Omental fat pad (tissue), 4 donors: Measurements from ENCODE around the gene MSX2. TPM values are rescaled to one million over a fixed set of nuclear protein-coding genes. Genes with fewer than 3 reads are reported as not detected.

Source experiments
- ATAC-seq: fragments of 150-250 bp; one replicate; pipeline ENCODE4 v1.9.1; 2016; ENCODE audit warnings: mild to moderate bottlenecking, moderate library complexity; ENCODE audit not compliant: low FRiP score
- DNase-seq: peaks from one replicate; pipeline ENCODE4 v3.0.0-alpha.2; 2019; ENCODE audit warnings: low spot score
- total RNA-seq, 4 donors: library from RNA; depleted of rRNA; stranded (reverse); fragments of >200 nt; gene quantifications; one replicate each; pipeline ENCODE4 v1.1.0, GENCODE V29; 2016
- TF ChIP-seq, protein P1 (sequence below), 3 donors: fragments of 450-650 bp; IDR thresholded peaks; one replicate each; pipeline ENCODE4 v1.5.1; 2016 to 2017; ENCODE audit warnings: antibody characterized with exemption in 3 of 3, mild to moderate bottlenecking in 3 of 3, moderate library complexity in 2 of 3

The MSX2 gene
- total RNA-seq, 4 donors from 2014 or later, result 0.75 to 1.4 (median 1.2) TPM; not detected in 1

DNA sequence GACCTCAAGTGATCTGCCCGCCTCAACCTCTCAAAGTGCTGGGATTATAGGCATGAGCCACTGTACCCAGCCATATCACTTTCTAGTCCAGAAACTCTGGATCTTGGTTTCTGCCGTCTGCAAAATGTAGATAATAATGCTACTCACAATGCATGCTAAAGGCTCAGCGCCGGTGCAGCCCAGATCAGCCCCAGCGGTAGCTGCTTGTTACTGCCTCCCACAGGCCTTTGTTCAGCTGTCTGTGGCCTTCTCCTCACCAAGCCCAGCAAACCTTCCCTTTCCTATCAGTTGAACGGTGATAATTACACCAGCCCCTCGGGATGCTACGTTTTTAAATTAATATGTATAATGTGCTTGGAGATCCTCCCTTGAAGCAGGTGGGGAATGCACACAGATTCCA, 26.2 kb upstream of the MSX2 start:
- no peak for ATAC-seq
- TF ChIP-seq, protein P1, sequence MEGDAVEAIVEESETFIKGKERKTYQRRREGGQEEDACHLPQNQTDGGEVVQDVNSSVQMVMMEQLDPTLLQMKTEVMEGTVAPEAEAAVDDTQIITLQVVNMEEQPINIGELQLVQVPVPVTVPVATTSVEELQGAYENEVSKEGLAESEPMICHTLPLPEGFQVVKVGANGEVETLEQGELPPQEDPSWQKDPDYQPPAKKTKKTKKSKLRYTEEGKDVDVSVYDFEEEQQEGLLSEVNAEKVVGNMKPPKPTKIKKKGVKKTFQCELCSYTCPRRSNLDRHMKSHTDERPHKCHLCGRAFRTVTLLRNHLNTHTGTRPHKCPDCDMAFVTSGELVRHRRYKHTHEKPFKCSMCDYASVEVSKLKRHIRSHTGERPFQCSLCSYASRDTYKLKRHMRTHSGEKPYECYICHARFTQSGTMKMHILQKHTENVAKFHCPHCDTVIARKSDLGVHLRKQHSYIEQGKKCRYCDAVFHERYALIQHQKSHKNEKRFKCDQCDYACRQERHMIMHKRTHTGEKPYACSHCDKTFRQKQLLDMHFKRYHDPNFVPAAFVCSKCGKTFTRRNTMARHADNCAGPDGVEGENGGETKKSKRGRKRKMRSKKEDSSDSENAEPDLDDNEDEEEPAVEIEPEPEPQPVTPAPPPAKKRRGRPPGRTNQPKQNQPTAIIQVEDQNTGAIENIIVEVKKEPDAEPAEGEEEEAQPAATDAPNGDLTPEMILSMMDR (IDR thresholded peaks at IDR 0.05), result no peak
- no peak for DNase-seq

DNA sequence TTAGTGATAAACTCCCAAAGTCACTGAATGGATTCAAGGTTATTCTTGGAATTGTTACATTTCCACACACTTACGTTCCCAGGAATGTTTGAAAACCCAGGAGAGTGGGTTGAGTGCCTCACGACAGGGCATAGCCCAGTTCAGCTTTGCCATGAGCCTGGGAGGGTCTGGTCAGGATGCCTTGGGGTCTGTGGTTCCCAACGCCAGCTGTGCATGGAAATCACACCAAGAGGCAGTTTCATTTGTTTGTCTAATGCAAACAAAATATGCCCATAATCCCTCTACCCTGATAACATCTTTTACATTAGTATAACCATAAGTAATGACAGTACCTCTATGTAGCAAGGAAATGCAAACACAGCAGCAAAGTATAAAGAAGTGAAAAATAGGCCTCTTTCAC, 25.3 kb upstream of the MSX2 start:
- ATAC-seq (no peak), DNase-seq (no peak)
- TF ChIP-seq, protein P1 (IDR thresholded peaks at IDR 0.05), result no peak

DNA sequence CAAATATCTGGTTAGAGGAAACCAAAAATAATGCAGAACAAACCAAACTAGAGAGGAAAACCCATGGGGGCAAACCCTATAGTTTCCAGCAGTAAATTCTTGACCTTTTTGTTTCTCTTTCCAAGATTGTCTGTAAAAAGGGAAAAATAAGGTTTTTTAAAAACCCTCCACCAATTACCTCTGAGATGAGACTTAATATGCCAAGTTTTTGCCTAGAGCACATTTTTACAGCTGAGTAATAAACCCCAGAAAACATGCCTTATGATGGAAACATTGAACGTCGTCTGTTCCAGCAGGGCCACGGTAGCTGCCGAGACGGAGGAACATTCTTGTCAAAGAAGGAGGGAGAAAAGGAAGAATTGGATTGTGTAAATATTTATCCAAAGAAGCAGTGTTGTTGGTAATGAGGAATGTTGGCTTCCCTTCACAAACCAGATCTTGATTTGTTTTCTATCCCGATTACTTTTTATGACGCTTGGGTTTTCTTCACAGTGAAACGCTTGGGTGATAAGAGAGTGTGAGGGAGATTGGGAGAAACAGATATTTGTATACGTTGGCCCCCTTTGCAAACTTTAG, 17.3 kb upstream of the MSX2 start:
- TF ChIP-seq, protein P1 (IDR thresholded peaks at IDR 0.05), result no peak
- ATAC-seq (no peak), DNase-seq (no peak)

DNA sequence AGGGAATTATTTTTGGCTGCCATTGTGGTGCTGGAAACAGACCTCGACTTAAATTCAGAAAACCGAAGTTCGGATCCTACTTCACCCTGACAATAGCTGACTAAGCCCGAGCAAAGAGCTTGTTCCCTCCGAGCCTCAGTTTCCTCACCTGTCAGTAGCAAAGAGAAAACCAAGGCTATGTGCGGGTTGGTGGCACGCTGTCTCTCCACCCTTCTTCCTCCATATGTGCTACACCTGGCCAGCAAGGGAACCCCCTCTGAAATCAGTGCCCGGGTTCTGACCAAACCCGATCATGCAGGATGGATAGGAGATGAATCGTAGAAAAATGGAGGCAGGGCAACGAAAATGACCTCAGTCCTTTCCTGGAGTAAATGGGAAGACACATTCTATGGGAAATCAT, 16.7 kb upstream of the MSX2 start:
- ATAC-seq (no peak), DNase-seq (no peak)
- TF ChIP-seq, protein P1 (IDR thresholded peaks at IDR 0.05), result no peak

DNA sequence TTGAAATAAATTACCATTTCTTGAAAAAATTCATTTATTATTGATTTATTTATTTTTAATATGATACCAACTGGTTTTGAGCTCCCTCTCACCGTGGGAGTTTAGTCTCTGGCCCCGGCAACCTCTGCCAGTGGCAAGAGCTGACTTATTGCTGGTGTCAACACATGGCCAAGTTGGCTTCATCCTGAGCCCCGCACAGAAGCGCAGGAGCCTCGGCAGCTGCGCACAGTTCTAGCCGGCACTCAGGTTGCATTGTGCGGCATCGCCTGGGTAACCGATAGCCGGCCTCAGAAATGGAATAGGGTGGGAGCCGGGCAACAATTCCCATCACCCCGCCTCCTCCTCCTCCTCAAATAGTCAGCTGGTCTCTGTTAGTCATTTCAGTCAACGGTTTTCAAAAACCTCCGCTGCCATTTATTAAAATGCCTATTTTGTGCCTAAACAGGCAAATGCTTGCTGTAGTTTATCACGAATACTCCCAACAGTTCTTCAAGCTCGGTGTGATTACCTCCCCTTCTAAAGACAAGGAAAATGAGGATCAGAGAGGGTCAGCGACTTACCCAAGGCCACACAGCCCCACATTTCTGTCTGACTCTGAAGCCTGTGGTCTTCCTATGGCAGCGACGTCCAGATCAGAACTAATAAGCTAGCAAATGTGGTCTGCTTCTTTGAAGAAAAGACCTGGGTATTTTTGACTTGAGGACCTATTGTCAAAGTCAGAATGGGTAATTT, 15.7 kb upstream of the MSX2 start:
- no peak for ATAC-seq
- DNase-seq, result no peak
- TF ChIP-seq, protein P1 (IDR thresholded peaks at IDR 0.05), result no peak

DNA sequence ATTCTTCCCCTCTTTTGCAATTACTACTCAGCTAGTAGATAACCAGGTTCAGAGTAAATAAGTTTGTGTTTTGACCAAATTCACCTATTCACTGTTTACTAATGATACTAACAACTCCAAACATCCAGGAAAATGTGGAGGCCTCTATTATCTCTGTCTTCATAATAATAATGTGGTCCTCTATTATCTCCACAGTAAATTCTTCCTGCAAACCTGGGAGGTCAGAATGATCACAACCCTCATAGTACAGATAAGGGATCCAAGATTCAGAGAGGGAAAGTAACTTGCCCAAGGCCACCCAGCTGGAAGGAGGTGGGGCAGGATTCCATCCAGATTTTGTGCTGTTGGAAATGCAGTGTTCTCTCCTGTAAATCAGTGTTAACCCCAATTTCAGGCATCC, 9.6 kb upstream of the MSX2 start:
- DNase-seq (no peak), ATAC-seq (no peak)
- TF ChIP-seq, protein P1 (IDR thresholded peaks at IDR 0.05), result no peak

DNA sequence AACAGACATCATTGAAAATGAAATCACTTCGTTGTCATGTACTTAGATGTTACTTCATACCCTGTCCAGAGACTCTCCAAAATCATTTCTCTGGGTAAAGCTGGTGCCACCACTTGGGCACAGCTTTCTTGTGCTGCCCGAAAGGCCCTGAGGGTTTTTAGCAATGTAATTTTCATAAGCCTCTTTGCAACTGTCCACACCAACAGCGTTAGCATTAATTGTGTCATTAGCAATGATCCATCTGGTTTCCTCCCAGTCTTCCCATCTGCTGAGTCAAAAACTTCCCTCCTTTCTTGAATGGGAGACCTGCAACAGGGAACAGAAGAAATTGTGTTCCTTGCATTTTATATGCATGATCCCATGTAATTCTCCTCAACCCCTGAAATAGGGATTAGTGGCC, 8.6 kb upstream of the MSX2 start:
- ATAC-seq (no peak), DNase-seq (no peak)
- TF ChIP-seq, protein P1 (IDR thresholded peaks at IDR 0.05), result no peak
